Neural crest cell (in vitro differentiated cells): ENCODE data around the gene IGLL5. TPM values are rescaled to one million over a fixed set of nuclear protein-coding genes. Genes with fewer than 3 reads are reported as not detected.

Experiments
- DNase-seq: peaks from one replicate; pipeline ENCODE4 v3.0.0; 2021; ENCODE audit warnings: low read depth, mixed read lengths, low spot score
- H3K27ac Mint-ChIP-seq: one replicate; pipeline ENCODE4 v1.8.0; 2021; ENCODE audit warnings: mild to moderate bottlenecking, mixed read lengths; ENCODE audit not compliant: unreplicated experiment
- H3K27me3 Mint-ChIP-seq: 2 replicates; pipeline ENCODE4 v1.8.0; 2021; ENCODE audit warnings: low read depth, mild to moderate bottlenecking, mixed read lengths
- H3K36me3 Mint-ChIP-seq: 2 replicates; pipeline ENCODE4 v1.8.0; 2021; ENCODE audit warnings: low read depth, mild to moderate bottlenecking, mixed read lengths
- H3K4me1 Mint-ChIP-seq: 2 replicates; pipeline ENCODE4 v1.8.0; 2021; ENCODE audit warnings: mixed read lengths
- H3K4me3 Mint-ChIP-seq: one replicate; pipeline ENCODE4 v1.8.0; 2021; ENCODE audit warnings: mild to moderate bottlenecking, mixed read lengths
- H3K9me3 Mint-ChIP-seq: 2 replicates; pipeline ENCODE4 v1.8.0; 2021; ENCODE audit warnings: mixed read lengths
- CTCF ChIP-seq: fragments of 200-600 bp; sonication (generic); conservative IDR thresholded peaks from 2 replicates; pipeline ENCODE4 v1.5.0; 2021; ENCODE audit warnings: antibody characterized with exemption, mild to moderate bottlenecking
- total RNA-seq: library from RNA; stranded (reverse); gene quantifications from 2 replicates; pipeline ENCODE4 v1.2.1, GENCODE V29; 2021

Gene IGLL5
- total RNA-seq, 1 donor from 2014 or later = not detected

- H3K36me3 Mint-ChIP-seq = no peaks in the 10 kb centered on the region
- H3K27me3 Mint-ChIP-seq = peaks cover 94% of the 10 kb centered on the region
- no peak for TF ChIP-seq CTCF
- no peaks in the 10 kb centered on the region for H3K9me3 Mint-ChIP-seq
- H3K4me3 Mint-ChIP-seq = no peak overlapping the region
- H3K27ac Mint-ChIP-seq = no peak overlapping the region
- peaks cover under 1% of the 10 kb centered on the region for H3K4me1 Mint-ChIP-seq
- DNase-seq = no peak
Observed at GRCh38 chr22:22865311-22866072, 22.1 kb upstream of the IGLL5 start.

- no peak for DNase-seq
- Mint-ChIP-seq H3K36me3 (no peaks in the 10 kb centered on the region), H3K9me3 (no peaks in the 10 kb centered on the region), H3K4me1 (no peaks in the 10 kb centered on the region), H3K27me3 (peaks cover 96% of the 10 kb centered on the region), H3K27ac (no peak overlapping the region), H3K4me3 (no peak overlapping the region)
- no peak for TF ChIP-seq CTCF
Observed at GRCh38 chr22:22866381-22867111, 21.1 kb upstream of the IGLL5 start.

DNA sequence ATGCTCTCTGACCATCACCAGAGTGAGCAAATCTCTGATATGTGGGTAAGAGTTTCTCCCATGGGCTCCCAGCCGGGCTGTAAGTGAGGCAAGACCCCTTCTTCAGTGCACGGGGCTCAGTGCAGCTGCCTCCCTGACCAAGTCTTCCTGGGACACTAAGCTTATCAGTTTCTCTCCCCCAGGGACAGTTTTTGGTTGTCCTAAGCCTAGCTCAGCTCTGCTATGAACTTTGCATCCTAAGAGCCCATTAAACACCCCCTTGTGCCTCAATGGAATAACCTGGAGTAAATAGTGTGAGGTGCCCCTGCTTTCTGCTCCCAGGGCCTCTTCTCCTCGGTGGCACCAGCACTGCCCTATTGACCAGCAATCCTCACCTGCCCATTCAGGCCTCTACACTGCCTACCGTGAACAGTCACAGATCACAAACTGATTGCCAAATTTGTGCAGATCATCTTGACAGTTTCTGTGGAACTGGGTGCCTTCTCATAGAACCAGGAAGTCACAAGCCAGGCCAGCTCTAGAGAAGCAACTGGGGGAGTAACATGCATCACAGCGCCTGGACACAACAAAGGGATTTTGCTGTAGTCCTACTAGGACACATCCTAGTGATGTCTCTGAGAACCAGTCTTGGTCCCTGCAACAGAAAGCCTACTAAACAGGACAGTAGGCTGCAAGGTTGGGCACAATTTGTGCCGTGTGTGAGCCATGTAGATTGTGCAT lies 19.5 kb upstream of the IGLL5 start:
- no peak for DNase-seq
- Mint-ChIP-seq H3K27ac (no peak overlapping the region), H3K4me3 (no peak overlapping the region), H3K36me3 (no peaks in the 10 kb centered on the region), H3K27me3 (peaks cover 96% of the 10 kb centered on the region), H3K4me1 (no peaks in the 10 kb centered on the region), H3K9me3 (no peaks in the 10 kb centered on the region)
- no peak for TF ChIP-seq CTCF

- H3K27me3 Mint-ChIP-seq = peaks cover 88% of the 10 kb centered on the region
- no peaks in the 10 kb centered on the region for H3K36me3 Mint-ChIP-seq
- no peaks in the 10 kb centered on the region for H3K9me3 Mint-ChIP-seq
- no peaks in the 10 kb centered on the region for H3K4me1 Mint-ChIP-seq
- H3K27ac Mint-ChIP-seq = no peak overlapping the region
- H3K4me3 Mint-ChIP-seq = no peak overlapping the region
- DNase-seq = no peak
- TF ChIP-seq CTCF = peak; percentile 30
Observed at GRCh38 chr22:22870577-22871404, 16.8 kb upstream of the IGLL5 start.
